Suprapubic skin (tissue), 3 donors: ENCODE results near the gene SUSD6.

Source experiments
- POLR2A ChIP-seq, 2 donors: fragments of 450-650 bp; IDR thresholded peaks; one replicate each; pipeline ENCODE4 v1.6.1; 2017; ENCODE audit warnings: antibody characterized with exemption in 2 of 2, mild to moderate bottlenecking in 2 of 2, moderate library complexity in 2 of 2
- TF ChIP-seq, protein P1 (sequence below), 2 donors: fragments of 200-600 bp in 1 of 2; fragments of 450-650 bp in 1 of 2; sonication (generic) in 1 of 2; IDR thresholded peaks; one replicate each; pipeline ENCODE4 v1.5.1; 2016 to 2019; ENCODE audit warnings: antibody characterized with exemption in 2 of 2, mild to moderate bottlenecking in 1 of 2, moderate library complexity in 1 of 2

DNA sequence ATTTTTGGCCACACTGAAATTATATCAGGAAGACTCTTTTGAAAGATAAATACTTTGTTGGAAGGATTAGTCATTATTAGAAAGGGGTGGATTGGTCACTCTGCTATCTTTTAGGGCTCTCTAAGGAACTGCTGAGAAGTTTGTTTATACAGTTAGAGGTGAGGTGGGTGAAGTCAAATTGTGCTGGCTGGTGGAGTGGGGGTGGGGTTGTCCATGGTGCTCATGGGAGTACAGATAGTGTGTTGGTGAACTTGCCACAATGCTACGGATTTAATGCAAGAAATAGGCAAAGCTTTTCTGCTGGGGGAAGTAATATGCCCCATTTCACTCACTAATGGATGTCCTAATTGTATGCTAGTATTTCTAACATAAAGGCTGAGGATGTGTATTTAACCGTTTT, 35.8 kb downstream of the SUSD6 start:
- no peak for TF ChIP-seq POLR2A (IDR thresholded peaks at IDR 0.05)
- TF ChIP-seq, protein P1, sequence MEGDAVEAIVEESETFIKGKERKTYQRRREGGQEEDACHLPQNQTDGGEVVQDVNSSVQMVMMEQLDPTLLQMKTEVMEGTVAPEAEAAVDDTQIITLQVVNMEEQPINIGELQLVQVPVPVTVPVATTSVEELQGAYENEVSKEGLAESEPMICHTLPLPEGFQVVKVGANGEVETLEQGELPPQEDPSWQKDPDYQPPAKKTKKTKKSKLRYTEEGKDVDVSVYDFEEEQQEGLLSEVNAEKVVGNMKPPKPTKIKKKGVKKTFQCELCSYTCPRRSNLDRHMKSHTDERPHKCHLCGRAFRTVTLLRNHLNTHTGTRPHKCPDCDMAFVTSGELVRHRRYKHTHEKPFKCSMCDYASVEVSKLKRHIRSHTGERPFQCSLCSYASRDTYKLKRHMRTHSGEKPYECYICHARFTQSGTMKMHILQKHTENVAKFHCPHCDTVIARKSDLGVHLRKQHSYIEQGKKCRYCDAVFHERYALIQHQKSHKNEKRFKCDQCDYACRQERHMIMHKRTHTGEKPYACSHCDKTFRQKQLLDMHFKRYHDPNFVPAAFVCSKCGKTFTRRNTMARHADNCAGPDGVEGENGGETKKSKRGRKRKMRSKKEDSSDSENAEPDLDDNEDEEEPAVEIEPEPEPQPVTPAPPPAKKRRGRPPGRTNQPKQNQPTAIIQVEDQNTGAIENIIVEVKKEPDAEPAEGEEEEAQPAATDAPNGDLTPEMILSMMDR (IDR thresholded peaks at IDR 0.05) = no peak
